GM12878 (cell line): ENCODE data around the gene MCUB.
"Not testable (repeated sequence)": the region's sequence is repeated elsewhere in the genome, so short reads cannot be mapped to it uniquely, and the experiment has no call there.

ENCODE experiments used
- BCL11A ChIP-seq: IDR thresholded peaks from 2 replicates; pipeline ENCODE4 v1.6.1; 2011; ENCODE audit warnings: low read depth, low read length
- CEBPB ChIP-seq, 2 experiments: fragments of 150-350 bp in 1 of 2; IDR thresholded peaks; 2 replicates each; pipeline ENCODE4 v1.6.1; 2012 to 2014; ENCODE audit warnings: low read depth in 2 of 2, low read length in 2 of 2, borderline replicate concordance in 1 of 2, inconsistent platforms in 1 of 2
- CTCF ChIP-seq, 3 experiments: IDR thresholded peaks in 2 of 3; conservative IDR thresholded peaks in 1 of 3; 2 replicates each; pipeline ENCODE4 v1.5.1; 2011; ENCODE audit warnings: low read depth in 3 of 3, low read length in 3 of 3, mild to moderate bottlenecking in 3 of 3, control low read depth in 2 of 3, moderate library complexity in 2 of 3, inconsistent platforms in 1 of 3, mixed read lengths in 1 of 3; ENCODE audit not compliant: control insufficient read depth in 2 of 3, insufficient read depth in 1 of 3; ENCODE audit errors: extremely low read depth in 1 of 3
- ETV6 ChIP-seq, 2 experiments: fragments of 450-650 bp in 1 of 2; IDR thresholded peaks in 1 of 2; conservative IDR thresholded peaks in 1 of 2; 2 replicates each; pipeline ENCODE4 v1.6.1; 2014; ENCODE audit warnings: antibody characterized with exemption in 1 of 2, borderline replicate concordance in 1 of 2, low read depth in 1 of 2, mild to moderate bottlenecking in 1 of 2, moderate library complexity in 1 of 2
- EZH2 ChIP-seq: IDR thresholded peaks from 2 replicates; pipeline ENCODE4 v1.6.1; 2012; ENCODE audit warnings: low read depth, mild to moderate bottlenecking, control low read depth, inconsistent platforms, low read length, borderline replicate concordance; ENCODE audit not compliant: control insufficient read depth
- FOS ChIP-seq: IDR thresholded peaks from 3 replicates; pipeline ENCODE4 v1.6.1; 2011; ENCODE audit warnings: borderline replicate concordance; ENCODE audit not compliant: insufficient read length; ENCODE audit errors: extremely low read depth
- POLR2A ChIP-seq: IDR thresholded peaks from 2 replicates; pipeline ENCODE4 v1.6.1; 2011; ENCODE audit warnings: low read depth, mild to moderate bottlenecking, low read length
- RAD21 ChIP-seq: IDR thresholded peaks from 2 replicates; pipeline ENCODE4 v1.6.1; 2011; ENCODE audit warnings: mild to moderate bottlenecking, low read depth, low read length, moderate library complexity; ENCODE audit not compliant: insufficient read depth
- TF ChIP-seq, protein P1 (sequence below): IDR thresholded peaks from 2 replicates; pipeline ENCODE4 v1.6.1; 2011; ENCODE audit warnings: low read depth, low read length, improper control_type of control experiment, borderline replicate concordance

DNA sequence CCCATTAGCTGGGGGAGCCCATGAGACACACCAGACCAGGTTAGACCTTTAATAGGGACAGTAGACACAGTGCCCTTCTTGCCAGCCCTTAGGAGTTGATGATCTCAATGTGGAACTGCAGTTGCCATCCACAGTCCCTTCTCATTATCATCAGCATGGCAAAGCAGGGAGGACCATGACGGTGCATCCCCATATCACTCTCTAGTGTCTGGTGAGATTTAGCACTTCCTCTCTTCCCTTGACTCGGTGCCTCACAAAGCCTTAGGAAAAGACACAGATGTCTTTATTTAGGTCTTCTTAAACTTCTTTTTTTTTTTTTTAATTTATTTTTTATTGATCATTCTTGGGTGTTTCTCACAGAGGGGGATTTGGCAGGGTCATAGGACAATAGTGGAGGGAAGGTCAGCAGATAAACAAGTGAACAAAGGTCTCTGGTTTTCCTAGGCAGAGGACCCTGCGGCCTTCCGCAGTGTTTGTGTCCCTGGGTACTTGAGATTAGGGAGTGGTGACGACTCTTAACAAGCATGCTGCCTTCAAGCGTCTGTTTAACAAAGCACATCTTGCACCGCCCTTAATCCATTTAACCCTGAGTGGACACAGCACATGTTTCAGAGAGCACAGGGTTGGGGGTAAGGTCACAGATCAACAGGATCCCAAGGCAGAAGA is 36.5 kb downstream of the MCUB start:
- TF ChIP-seq BCL11A; CTCF (IDR thresholded peaks at IDR 0.05 in 2 of 3, conservative IDR thresholded peaks at IDR 0.05 in 1 of 3; ENCODE audit: control insufficient read depth in 2 of 3, extremely low read depth in 1 of 3, insufficient read depth in 1 of 3, low read depth in 3 of 3, low read length in 3 of 3); FOS; RAD21; CEBPB (IDR thresholded peaks at IDR 0.05; ENCODE audit: borderline replicate concordance in 1 of 2, low read depth in 2 of 2, low read length in 2 of 2); EZH2; ETV6 (conservative IDR thresholded peaks at IDR 0.05 in 1 of 2, IDR thresholded peaks at IDR 0.05 in 1 of 2; ENCODE audit: borderline replicate concordance in 1 of 2, low read depth in 1 of 2); POLR2A: not testable (repeated sequence)
- TF ChIP-seq, protein P1, sequence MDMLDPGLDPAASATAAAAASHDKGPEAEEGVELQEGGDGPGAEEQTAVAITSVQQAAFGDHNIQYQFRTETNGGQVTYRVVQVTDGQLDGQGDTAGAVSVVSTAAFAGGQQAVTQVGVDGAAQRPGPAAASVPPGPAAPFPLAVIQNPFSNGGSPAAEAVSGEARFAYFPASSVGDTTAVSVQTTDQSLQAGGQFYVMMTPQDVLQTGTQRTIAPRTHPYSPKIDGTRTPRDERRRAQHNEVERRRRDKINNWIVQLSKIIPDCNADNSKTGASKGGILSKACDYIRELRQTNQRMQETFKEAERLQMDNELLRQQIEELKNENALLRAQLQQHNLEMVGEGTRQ, result not testable (repeated sequence)
